Osteocyte (in vitro differentiated cells): ENCODE data around the gene FKBP6. TPM values are rescaled to one million over a fixed set of nuclear protein-coding genes. Genes with fewer than 3 reads are reported as not detected.

ENCODE experiments used
- DNase-seq: peaks from one replicate; pipeline ENCODE4 v3.0.0; 2021; ENCODE audit warnings: mixed read lengths; ENCODE audit not compliant: unreplicated experiment; ENCODE audit errors: extremely low spot score
- H3K27ac Mint-ChIP-seq: one replicate; pipeline ENCODE4 v1.8.0; 2021; ENCODE audit warnings: mild to moderate bottlenecking, mixed read lengths; ENCODE audit not compliant: unreplicated experiment
- H3K27me3 Mint-ChIP-seq: one replicate; pipeline ENCODE4 v1.8.0; 2021; ENCODE audit warnings: mixed read lengths; ENCODE audit not compliant: unreplicated experiment
- H3K36me3 Mint-ChIP-seq: one replicate; pipeline ENCODE4 v1.8.0; 2021; ENCODE audit warnings: mixed read lengths; ENCODE audit not compliant: unreplicated experiment
- H3K4me1 Mint-ChIP-seq: one replicate; pipeline ENCODE4 v1.8.0; 2021; ENCODE audit warnings: mixed read lengths; ENCODE audit not compliant: unreplicated experiment
- H3K4me3 Mint-ChIP-seq: one replicate; pipeline ENCODE4 v1.8.0; 2021; ENCODE audit warnings: mild to moderate bottlenecking, moderate library complexity, mixed read lengths; ENCODE audit not compliant: unreplicated experiment
- H3K9me3 Mint-ChIP-seq: one replicate; pipeline ENCODE4 v1.8.0; 2021; ENCODE audit warnings: mixed read lengths; ENCODE audit not compliant: unreplicated experiment
- CTCF ChIP-seq: fragments of 200-600 bp; sonication (generic); IDR thresholded peaks from 2 replicates; pipeline ENCODE4 v1.5.0; 2021; ENCODE audit warnings: antibody characterized with exemption, mild to moderate bottlenecking, moderate library complexity
- total RNA-seq: library from RNA; stranded (reverse); gene quantifications from 2 replicates; pipeline ENCODE4 v1.2.1, GENCODE V29; 2021

FKBP6 gene
- total RNA-seq, 1 donor from 2014 or later, result not detected

- H3K27me3 Mint-ChIP-seq, result peaks cover 12% of the 10 kb centered on the region
- no peaks in the 10 kb centered on the region for H3K4me1 Mint-ChIP-seq
- no peak for TF ChIP-seq CTCF
- H3K9me3 Mint-ChIP-seq, result peaks cover 20% of the 10 kb centered on the region
- no peak overlapping the region for H3K27ac Mint-ChIP-seq
- no peak overlapping the region for H3K4me3 Mint-ChIP-seq
- DNase-seq, result no peak
- H3K36me3 Mint-ChIP-seq, result peaks cover 11% of the 10 kb centered on the region
Observed at GRCh38 chr7:73387221-73387828, 59.4 kb downstream of the FKBP6 start.

- Mint-ChIP-seq H3K4me1 (no peaks in the 10 kb centered on the region), H3K27ac (no peak overlapping the region), H3K36me3 (peaks cover 11% of the 10 kb centered on the region), H3K9me3 (peaks cover 20% of the 10 kb centered on the region), H3K27me3 (peaks cover 12% of the 10 kb centered on the region), H3K4me3 (no peak overlapping the region)
- DNase-seq, result no peak
- TF ChIP-seq CTCF, result no peak
Observed at GRCh38 chr7:73387908-73388414, 60.0 kb downstream of the FKBP6 start.

- no peak for DNase-seq
- TF ChIP-seq CTCF, result no peak
- Mint-ChIP-seq H3K27me3 (peaks cover 16% of the 10 kb centered on the region), H3K4me1 (no peaks in the 10 kb centered on the region), H3K9me3 (peaks cover 16% of the 10 kb centered on the region), H3K4me3 (no peak overlapping the region), H3K36me3 (peaks cover 11% of the 10 kb centered on the region), H3K27ac (no peak overlapping the region)
Observed at GRCh38 chr7:73391396-73391795, 63.4 kb downstream of the FKBP6 start.

- Mint-ChIP-seq H3K27me3 (peaks cover 16% of the 10 kb centered on the region), H3K9me3 (no peaks in the 10 kb centered on the region), H3K27ac (no peak overlapping the region), H3K4me3 (no peak overlapping the region), H3K4me1 (no peaks in the 10 kb centered on the region), H3K36me3 (no peaks in the 10 kb centered on the region)
- no peak for TF ChIP-seq CTCF
- no peak for DNase-seq
Observed at GRCh38 chr7:73394422-73394821, 66.5 kb downstream of the FKBP6 start.

GRCh38 chr7:73395538-73396503 lies 67.9 kb downstream of the FKBP6 start:
- no peaks in the 10 kb centered on the region for H3K4me1 Mint-ChIP-seq
- no peaks in the 10 kb centered on the region for H3K36me3 Mint-ChIP-seq
- no peak for TF ChIP-seq CTCF
- peaks cover 15% of the 10 kb centered on the region for H3K27me3 Mint-ChIP-seq
- H3K9me3 Mint-ChIP-seq, result no peaks in the 10 kb centered on the region
- H3K4me3 Mint-ChIP-seq, result no peak overlapping the region
- no peak for DNase-seq
- no peak overlapping the region for H3K27ac Mint-ChIP-seq
